ENCODE results near the gene LDAH.

Gene LDAH

DNA sequence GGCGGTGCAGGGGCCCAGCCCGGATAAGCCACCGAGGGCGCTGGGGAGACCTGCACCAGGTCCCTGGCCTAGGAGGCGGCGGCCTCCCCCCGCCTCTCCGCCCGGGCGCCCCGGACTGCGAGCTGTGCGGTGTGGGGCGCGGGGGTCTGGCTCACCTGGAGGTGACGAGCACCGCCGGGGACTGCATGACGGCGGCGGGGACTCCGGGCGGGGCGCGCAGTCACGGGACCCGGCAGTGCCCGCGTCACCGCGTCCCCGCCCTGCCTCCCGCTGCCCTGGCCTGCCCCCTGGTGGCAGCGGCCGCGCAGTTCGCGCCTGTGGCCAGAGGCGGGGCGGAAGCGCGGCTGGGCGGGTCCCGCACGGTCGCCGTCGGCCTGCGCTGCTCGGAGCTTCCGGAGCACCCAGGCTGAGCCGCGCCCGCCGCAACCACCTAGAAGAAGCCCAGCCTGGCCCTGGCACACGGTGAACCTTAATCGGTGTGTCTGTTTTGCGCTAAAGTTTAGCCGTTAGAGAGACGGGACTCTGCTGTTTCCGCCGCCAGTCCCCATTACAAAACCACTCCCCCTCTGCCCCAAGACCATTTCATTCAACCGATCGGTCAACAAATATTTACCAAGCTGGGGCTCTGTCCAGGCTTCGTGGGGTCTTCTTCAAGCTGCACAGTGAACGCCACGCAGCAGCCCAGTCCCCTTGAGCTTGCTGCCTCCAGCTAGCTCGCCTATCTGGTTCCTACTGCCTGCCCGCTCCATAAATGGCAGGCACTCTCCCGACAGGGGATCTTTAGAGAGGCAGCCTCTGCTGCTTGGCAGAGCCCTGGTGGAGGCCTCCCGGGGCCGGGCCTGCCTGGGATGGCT, 171.8 kb downstream of the LDAH start, which contains the start of gene HS1BP3:
HS1BP3 (minus strand) TSS at position 222 of the 854 bp plus-strand sequence; CDS start at position 187, 35 bp downstream.
- DNase-seq (ENCODE audit: low spot score) = peak; percentile 79

DNA sequence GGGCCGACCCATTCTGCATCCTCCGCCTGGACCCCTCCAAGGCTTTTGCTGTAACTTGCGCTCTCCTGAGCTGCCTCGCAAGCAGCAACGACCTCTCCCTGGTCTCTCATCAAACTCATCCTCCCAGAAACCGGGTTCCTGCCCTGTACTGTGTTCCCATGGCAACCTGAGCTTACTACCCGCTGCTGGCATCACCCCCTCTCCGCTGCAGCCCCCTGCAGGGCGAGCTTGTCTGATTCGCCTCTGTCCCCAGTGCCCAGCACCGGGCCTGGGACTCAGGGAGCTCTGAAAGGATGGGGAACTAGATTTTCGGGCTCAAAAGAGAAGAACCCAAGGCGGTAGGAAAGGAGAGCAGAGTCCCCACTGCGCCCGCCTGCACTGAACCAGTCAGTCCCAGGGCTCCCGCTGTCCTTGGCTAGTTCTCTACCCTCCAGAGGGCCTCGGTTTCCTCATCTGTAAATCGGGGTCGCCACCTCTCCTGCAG, 172.5 kb downstream of the LDAH start:
- peak; percentile 30 for DNase-seq (ENCODE audit: low spot score)

DNA sequence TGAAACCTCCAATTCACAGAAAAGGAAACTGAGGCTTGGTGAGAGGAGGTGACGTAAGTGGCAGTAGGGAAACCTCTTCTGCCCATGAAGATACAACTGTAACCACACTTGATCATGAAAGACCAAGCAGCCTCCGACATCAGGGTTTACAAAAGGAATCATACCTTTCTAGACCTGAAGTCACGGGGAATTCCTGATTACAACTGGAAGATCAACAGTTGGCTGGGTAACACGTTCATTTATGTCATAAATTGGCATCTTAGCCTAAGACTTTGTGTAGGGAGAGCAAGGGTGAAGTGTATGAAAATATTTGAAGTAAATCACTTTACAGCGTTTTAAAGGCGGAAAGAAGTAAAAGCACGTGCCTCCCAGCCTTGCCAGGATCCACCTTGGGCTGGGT, 172.9 kb downstream of the LDAH start:
- no peak for DNase-seq (ENCODE audit: low spot score)

DNA sequence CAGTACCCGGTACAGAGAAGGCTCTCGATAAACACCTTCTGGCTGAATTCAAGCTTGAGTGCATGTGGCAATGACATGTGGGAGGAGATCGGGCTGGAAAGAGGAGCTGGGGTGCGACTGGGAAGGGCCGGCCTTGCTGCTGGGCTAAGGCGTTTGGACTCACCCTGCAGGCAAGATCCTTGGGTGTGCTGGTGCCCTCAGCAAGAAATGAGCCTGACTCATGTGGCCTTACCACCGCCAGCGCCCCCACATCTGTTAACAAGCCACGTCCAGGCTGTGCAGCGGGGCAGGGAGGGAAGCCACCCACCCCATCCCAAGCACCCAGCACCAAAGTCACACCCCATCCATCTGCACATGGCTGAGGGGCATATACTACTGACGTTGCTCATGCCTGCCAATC, 173.3 kb downstream of the LDAH start:
- DNase-seq (ENCODE audit: low spot score) = no peak

DNA sequence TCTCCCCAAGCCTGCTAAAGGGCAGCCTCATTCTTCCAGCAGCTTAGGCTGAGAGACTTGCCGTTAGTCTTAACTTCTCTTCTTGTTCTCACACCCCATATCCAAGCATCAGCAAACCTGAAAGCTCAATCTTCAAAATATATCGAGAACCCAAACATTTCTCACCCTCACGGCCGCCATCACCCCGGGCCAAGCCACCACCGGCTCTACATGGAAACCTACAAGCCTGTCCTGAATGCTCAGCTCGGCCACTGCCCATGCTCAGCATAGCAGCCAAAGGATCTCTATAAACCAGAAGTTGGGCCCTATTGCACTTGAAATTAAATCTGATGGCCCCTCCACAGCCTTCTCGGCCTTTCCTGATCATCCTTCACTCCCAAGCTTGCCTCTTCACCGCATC, 174.1 kb downstream of the LDAH start:
- DNase-seq (ENCODE audit: low spot score) = no peak

DNA sequence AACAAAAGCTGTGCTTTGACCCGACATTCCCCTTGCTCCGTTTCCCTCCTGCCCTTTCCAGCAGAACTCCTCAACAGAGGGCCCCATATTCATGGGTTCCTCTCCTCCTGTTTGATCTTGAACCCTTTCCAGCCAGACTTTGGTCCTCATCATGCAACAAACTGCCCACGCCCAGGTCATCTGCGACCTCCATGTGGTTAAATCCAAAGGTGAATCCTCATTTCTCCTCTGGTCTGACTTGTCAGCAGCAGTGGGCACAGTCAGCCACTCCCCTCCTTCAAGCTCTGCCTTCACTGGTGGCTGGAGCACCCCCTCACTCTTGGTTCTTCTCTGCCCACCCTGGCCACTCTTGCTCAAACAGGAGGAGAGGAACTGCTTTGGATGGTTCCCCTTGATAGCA, 174.7 kb downstream of the LDAH start:
- no peak for DNase-seq (ENCODE audit: low spot score)

DNA sequence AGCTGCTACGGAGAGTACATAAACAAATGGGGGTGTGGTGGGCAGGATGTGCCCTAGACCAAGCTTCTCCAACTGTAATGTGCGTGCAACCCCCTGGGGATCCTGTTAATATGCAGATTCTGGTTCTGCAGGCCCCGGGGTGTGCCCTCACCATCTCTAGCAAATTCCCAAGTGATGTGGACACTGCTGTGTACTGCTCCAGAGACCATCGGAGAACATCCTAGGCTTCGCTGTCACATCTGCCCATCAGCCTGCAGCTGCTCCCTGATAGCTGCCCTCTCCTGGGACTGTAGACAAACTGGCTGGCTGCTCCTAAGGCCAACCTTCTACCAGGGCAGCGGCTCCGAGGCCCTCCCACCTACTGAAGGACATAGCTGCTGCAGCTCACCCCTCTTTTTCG, 175.2 kb downstream of the LDAH start:
- no peak for DNase-seq (ENCODE audit: low spot score)

DNA sequence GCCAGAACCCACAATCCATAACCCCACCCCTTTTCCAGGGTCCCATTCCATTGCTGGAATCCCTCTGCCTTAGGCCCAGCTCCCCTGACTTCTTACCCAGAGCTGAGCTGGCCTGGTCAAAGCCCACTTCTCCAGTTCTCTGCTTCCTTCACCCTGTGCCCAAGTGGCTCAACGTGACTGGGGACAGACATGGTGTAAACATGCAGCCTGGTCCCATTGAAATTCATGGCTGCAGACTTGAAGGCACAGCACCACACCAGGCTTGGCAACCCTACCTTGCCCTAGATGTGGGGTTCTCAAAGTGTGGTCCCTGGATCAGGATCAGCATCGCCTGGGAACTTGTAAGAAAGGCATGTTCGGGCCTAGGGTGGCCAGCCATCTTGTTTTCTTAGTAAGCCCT, 175.7 kb downstream of the LDAH start:
- DNase-seq (ENCODE audit: low spot score) = no peak

DNA sequence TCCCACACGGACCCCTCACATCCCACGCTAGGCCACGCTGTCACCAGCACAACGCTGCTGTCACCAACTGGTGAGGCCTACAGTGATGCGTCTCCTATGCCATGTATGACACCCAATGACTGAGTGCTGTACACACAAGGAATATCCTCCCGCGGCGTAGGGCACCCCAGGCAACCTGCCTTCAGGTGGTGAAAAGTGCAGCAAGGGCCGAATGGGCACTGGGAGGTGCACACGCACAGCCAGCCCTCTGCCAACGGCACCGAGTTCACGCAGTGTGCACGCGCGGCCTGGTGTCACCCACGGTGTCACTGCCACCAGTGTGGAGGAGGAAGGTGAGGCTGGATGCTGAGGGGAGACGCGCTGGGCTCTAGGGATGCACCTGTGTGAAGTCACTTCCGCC, 176.5 kb downstream of the LDAH start:
- DNase-seq (ENCODE audit: low spot score) = no peak

DNA sequence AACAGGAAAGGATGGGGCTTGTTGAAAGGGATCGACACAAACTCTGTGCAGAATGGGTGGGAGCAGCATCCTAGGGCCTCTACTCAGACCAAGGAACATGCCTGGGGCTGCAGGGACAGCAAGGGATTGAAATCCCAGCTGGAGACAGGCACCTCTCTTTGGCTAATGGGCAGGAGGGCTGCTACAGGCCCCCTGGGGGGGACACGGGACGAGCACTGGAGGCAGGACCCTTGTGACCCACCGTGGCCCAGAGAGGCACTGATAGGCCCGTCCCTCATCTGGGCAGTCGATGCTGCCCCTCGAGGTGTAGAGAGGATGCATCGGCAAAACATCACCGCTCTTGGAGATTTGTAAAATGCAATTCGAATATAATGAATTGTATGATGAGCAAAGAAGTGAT, 177.1 kb downstream of the LDAH start:
- DNase-seq (ENCODE audit: low spot score) = no peak

DNA sequence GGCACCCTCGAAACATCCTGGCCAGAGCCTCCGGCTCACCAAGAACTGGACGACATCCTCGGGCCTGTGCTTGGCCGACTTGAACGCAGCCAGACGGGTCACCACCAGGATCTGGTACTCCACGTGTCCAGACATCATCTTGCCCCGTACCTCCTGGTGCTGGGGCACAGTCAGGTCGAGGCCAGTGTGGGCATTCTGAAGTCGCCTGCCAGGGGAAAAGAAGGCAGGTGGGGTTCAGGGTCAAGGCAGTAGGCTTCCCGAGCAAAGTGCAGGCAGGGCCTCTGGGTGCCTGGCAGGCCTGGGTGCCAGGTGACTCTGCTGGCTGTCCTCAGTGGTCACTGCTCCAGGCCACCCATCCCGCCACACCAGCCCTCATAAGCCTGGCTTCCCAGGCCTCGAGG, 177.6 kb downstream of the LDAH start:
- no peak for DNase-seq (ENCODE audit: low spot score)

DNA sequence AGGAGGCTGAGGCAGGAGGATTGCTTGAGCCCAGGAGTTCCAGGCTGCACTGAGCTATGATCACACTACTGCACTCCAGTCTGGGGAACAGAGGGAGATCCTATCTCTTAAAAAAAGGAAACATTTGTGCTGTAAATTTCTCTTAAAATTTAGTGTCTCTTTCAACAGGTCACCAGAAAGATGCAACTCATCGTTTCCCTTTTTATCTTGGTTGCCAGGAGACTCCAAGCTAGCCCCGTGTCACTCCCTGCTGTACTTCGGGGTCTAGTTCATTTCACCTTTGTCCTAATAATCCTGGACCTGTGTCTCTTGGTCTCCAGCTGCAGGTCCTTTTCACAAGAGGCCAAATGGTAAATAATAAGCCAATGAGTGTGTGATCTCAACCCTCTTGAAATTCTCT, 179.1 kb downstream of the LDAH start:
- no peak for DNase-seq (ENCODE audit: low spot score)

DNA sequence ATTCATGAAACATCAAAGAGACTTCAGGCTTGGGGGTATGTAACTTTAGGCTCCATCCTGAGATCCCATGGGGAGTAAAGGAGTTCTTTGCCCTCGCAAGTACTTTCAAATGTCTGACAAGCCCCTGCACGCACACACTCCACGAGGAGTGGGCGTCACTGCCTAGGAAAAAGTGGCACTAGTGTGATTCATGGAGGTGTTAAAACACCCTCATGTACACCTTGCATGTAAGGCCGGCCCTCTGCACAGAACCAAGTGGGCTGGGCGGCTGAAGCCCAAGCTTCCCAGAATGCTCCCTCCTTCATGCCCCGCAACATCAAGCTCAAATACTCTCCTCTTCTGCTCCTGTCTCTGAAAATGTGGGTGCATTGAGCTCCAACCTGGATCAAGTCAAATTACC, 179.8 kb downstream of the LDAH start:
- DNase-seq (ENCODE audit: low spot score) = no peak

DNA sequence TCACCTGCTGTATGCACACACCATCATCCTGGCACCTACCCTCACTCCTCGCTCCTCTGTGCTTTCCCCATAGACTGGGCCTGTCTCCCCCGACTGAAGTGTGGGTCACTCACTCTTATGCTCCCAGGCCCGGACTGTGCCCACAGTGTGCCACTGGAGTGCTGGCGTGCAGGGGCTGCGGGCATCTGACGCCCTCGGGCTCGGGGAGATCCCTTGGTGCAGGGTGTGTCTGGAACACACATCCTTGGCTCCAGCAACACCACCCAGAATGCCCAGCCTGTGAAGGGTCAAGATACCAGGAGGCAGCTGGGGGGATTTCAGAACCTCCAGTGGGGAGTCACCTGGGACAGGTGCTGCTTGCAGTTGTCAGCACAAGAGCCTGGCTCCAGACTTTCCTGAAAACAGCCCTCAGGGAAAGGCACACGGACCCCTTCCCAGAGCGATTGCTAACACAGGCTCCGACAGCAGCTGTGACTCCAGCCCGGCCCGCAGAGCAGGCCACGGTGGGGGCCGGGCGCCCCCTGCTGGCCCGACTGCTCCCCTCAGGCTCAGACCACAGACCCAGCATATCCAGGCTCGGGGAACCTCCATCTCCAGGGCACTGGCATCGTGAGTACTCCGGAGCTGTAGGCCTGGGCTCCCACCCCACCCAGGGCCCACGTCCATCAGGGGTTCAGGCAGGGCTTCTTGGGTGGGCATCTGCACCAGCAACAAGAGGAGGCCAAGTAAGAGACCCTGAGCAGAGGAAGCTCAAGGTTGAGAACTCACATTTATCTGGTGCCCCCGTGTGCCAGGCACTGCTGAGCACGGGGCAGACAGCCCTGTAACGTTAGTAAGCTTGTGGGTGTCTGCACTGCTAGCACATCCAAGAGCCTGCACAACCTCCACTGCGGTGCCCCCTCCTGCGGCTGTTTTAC, 180.6 kb downstream of the LDAH start:
- DNase-seq (ENCODE audit: low spot score) = peak; percentile 79

DNA sequence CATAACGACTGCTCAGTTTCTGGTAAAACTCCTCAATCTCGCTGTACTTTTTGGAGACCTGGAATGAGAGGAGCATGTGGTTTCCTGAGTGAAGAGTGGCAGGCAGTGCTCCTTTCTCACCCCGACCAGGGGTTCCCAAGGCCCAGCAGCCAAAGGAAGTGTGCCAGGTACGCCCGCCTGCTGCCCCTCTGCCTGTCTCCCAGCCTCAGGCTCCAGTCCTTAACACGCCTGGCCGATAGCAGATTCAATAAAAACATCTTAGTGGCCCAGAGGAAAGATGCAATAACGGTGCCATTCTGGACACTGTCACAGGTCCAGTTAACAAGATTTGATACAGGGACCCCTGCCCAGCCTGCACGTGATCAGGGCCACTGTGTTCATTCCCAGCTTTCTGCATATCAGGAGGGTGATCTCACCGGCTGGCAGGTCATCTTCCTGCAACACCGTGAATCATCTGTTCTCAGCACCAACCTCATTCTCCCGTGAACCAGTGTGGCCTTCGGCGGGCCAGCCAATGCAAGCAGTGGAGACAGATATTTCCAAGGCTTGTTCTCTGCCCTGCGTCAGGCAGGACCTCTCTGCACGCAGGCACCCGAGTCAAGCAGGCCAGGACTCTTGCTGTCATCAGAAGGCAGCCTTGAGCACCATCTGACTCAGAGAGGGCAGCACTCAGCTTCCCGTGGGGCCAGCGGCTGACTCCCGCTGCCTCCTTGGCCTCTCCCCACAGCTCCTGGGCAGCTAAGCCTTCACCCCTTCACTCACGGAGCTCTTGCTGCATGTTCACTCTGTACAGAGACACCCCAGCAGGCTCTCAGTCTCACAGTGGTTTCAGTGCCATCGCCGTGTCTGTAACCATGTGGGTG, 181.5 kb downstream of the LDAH start:
- no peak for DNase-seq (ENCODE audit: low spot score)

DNA sequence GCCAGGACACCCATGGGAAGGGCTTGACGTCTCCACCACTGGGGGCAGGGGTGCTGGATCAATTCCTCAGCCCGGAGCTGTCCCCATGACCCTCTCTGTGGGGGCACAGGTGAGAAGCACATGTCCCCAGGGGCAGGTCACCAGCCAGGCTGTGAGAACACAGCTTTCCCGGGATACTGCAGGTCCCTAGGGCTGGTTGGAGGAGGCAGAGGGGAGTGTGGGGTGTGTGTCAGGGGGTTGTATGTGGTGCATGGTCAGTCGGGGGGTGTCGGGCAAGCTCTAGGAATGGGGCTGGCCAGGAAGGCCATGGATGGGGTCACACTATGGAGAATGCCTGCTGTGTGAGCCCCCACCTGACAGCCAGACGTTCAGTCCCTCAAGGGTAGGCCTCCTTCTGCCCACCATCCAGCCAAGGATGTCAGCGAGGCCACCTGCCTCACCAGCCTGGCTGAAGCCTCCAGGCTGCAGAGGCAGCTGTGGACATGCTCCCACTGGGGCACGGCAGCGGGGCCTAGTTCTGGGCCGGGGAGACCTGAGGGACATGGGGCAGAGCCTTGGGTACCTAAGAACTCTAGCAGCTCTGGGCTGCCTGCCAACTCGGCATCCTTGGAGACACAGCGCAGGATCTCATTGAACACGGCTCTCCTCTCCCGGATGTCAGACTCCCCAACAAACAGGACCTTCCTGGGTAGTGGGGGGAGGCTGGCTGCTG, 182.3 kb downstream of the LDAH start:
- no peak for DNase-seq (ENCODE audit: low spot score)

DNA sequence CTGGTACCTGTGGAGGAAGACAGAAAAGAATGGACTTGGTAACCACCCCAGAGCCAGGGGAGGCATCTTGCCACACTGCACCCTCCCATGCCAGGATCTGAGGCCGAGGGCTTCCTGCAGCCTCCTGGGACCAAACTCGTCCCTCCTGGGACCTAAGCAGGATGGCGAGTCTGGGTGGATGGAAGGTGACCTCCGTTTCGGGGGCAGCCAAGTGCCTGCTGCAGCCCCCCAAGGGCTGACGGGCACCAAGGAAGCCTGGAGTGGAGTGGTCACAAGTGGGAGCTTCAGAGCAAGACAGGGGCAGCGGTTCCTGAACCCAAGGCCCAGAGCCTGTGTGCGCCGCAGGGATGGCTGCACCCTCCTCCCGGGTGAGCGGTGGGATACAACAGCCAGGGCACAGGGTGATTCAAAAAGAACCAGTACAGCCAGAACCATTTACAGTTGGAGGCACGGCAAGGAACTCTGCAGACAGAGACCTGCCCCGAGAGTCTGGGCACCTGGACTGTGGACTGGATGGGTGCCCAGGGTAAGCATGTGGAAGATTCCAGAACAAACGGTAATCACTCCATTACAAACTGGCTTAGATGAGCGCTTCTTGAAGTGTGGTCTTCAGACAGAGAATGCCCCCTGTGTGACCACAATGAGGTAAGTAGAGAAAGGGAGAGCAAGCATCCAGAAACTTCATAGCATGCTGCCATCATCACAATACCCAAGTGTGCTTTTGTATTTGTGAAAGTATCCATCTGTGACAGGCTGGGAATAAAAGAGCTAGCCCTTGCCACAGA, 184.1 kb downstream of the LDAH start:
- no peak for DNase-seq (ENCODE audit: low spot score)

DNA sequence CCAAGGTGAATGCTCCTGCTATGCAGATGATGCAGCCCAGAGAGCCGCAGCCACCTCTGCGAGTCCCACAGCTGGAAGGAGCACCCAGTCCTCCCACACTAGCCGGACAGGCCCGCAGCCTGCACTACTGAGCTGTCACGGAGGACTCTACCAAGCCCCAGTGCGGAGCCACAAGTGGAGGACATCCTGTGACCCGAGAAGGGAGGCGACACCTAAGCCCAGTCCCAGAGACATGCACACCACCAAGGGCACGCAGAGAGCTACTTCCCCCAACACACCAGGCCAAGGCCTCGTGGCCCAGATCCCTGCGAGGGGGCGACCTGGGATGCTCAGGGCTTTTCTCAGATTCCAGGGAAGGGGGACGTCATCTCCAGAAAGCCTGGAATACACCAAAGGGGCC, 184.9 kb downstream of the LDAH start:
- no peak for DNase-seq (ENCODE audit: low spot score)

DNA sequence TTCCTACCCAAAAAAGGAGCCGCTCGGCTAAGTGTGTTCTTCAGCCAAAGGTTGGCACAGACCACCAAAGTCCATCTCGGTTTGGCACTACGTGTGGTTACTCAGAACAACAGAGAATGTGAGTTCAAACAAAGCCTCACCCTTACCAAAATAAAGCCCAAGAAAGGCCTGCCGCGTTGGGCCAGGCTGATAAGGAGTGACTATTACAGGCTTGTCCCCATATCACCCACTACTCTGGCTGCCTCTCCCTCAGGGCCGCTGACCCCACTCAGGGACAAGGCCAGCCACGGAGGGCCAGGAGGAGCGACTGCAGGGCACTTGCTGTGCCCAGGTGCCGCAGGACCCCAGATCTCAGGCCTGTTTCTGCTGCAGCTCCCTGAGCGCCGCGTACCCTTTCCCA, 185.8 kb downstream of the LDAH start:
- DNase-seq (ENCODE audit: low spot score) = no peak

Measured in COLO829 (cell line).